HCT116 (cell line): Measurements from ENCODE around the gene FOXA1. TPM values are rescaled to one million over a fixed set of nuclear protein-coding genes. Genes with fewer than 3 reads are reported as not detected.

Experiments used
- ATAC-seq: fragments of 200-7000 bp; cut with Tn5 transposase; 2 replicates; pipeline ENCODE4 v1.9.1; 2020; ENCODE audit warnings: mild to moderate bottlenecking, moderate library complexity
- BruUV-seq: library from RNA; stranded (reverse); fragments of 400-500 nt; replicated peaks from 2 replicates; lab custom pipeline; 2021; lab: Mats Ljungman, UMichigan
- CTCF ChIA-PET: fragments of 300-600 bp; sonication (Branson Sonifier 250); formaldehyde crosslinking; loops from one replicate; lab custom pipeline; 2021; ENCODE audit warnings: antibody characterized with exemption; lab: Charles Lee
- POLR2A ChIA-PET: fragments of 300-600, 350-600 bp; sonication (Branson Sonifier 250); formaldehyde crosslinking; loops from one replicate; lab custom pipeline; 2021; ENCODE audit warnings: antibody characterized with exemption; lab: Charles Lee
- RAD21 ChIA-PET, 2 experiments: fragments of 300-600 bp; sonication (Branson Sonifier 250); formaldehyde crosslinking; loops; one replicate each; lab custom pipeline; 2023; ENCODE audit warnings: low total read pairs in 2 of 2; ENCODE audit not compliant: uncharacterized antibody in 2 of 2, unreplicated experiment in 2 of 2, low non-redundant PET in 1 of 2; lab: Charles Lee
- DNase-seq: peaks from one replicate; pipeline ENCODE4 v3.0.0-alpha.2; 2010; ENCODE audit warnings: low read depth, low spot score
- H2AFZ ChIP-seq: fragments of 200-600 bp; shearing (Covaris generic), sonication (generic); 2 replicates; pipeline ENCODE4 v1.6.1; 2017; ENCODE audit warnings: low read depth, mixed run types, mixed read lengths, antibody characterized with exemption, low read length; ENCODE audit not compliant: poor library complexity, severe bottlenecking
- H3K27ac ChIP-seq: 2 replicates; pipeline ENCODE4 v1.5.1; 2012; ENCODE audit warnings: low read depth, low read length
- H3K27me3 ChIP-seq: fragments of 200-600 bp; sonication (generic); 2 replicates; pipeline ENCODE4 v1.6.1; 2016; ENCODE audit warnings: mixed run types, low read length, mixed read lengths; ENCODE audit not compliant: insufficient read depth
- H3K36me3 ChIP-seq, 2 experiments: fragments of 200-500 bp in 1 of 2; fragments of 200-600 bp in 1 of 2; sonication (Bioruptor generic) in 1 of 2; sonication (generic) in 1 of 2; 2 replicates each; pipeline versions ENCODE4 v1.5.1 to v1.6.1; 2014 to 2016; ENCODE audit warnings: low read length in 2 of 2, inconsistent platforms in 1 of 2, mixed read lengths in 1 of 2, mixed run types in 1 of 2; ENCODE audit not compliant: insufficient read depth in 2 of 2, control insufficient read depth in 1 of 2
- H3K4me1 ChIP-seq, 2 experiments: fragments of 200-600 bp in 1 of 2; sonication (generic) in 1 of 2; 2 replicates each; pipeline versions ENCODE4 v1.5.1 to v1.6.1; 2012 to 2017; ENCODE audit warnings: low read length in 2 of 2, inconsistent platforms in 1 of 2, mild to moderate bottlenecking in 1 of 2, mixed read lengths in 1 of 2, mixed run types in 1 of 2, moderate library complexity in 1 of 2; ENCODE audit not compliant: insufficient read depth in 2 of 2, control insufficient read depth in 1 of 2
- H3K4me2 ChIP-seq: fragments of 200-600 bp; sonication (generic); 2 replicates; pipeline ENCODE4 v1.6.1; 2017; ENCODE audit warnings: mixed run types, low read length, mixed read lengths
- H3K4me3 ChIP-seq, 2 experiments: fragments of 200-600 bp in 1 of 2; sonication (generic) in 1 of 2; replicated peaks in 1 of 2; 2 replicates each; pipeline ENCODE4 v1.5.1; 2011 to 2016; ENCODE audit warnings: low read length in 2 of 2, control low read depth in 1 of 2, low read depth in 1 of 2, mild to moderate bottlenecking in 1 of 2, mixed read lengths in 1 of 2, mixed run types in 1 of 2
- H3K79me2 ChIP-seq: fragments of 200-600 bp; sonication (generic); 2 replicates; pipeline ENCODE4 v1.6.1; 2017; ENCODE audit warnings: mild to moderate bottlenecking, mixed run types, low read length, moderate library complexity, mixed read lengths; ENCODE audit not compliant: insufficient read depth
- H3K9ac ChIP-seq: fragments of 200-600 bp; sonication (generic); 2 replicates; pipeline ENCODE4 v1.6.1; 2016; ENCODE audit warnings: low read length, mixed read lengths
- H3K9me2 ChIP-seq: fragments of 200-600 bp; sonication (generic), shearing (Covaris generic); 2 replicates; pipeline ENCODE4 v1.6.1; 2017; ENCODE audit warnings: mixed run types, mild to moderate bottlenecking, moderate library complexity; ENCODE audit not compliant: insufficient read depth
- H3K9me3 ChIP-seq, 2 experiments: fragments of 200-500 bp in 1 of 2; fragments of 200-600 bp in 1 of 2; sonication (Bioruptor generic) in 1 of 2; sonication (generic) in 1 of 2; 2 replicates each; pipeline ENCODE4 v1.6.1; 2014 to 2017; ENCODE audit warnings: low read length in 2 of 2, mixed read lengths in 2 of 2, inconsistent platforms in 1 of 2, low read depth in 1 of 2, mild to moderate bottlenecking in 1 of 2, mixed run types in 1 of 2, moderate library complexity in 1 of 2; ENCODE audit not compliant: control insufficient read depth in 1 of 2, insufficient read depth in 1 of 2
- H4K20me1 ChIP-seq: fragments of 200-600 bp; sonication (generic), shearing (Covaris generic); 2 replicates; pipeline ENCODE4 v1.6.1; 2017; ENCODE audit warnings: mixed run types, mild to moderate bottlenecking, moderate library complexity; ENCODE audit not compliant: insufficient read depth
- CTCF ChIP-seq, 3 experiments: fragments of 200-600 bp in 1 of 3; sonication (generic) in 1 of 3; IDR thresholded peaks in 2 of 3; conservative IDR thresholded peaks in 1 of 3; 2 replicates each; pipeline ENCODE4 v1.5.1; 2012 to 2017; ENCODE audit warnings: low read depth in 2 of 3, low read length in 2 of 3, antibody characterized with exemption in 1 of 3, borderline replicate concordance in 1 of 3, control low read depth in 1 of 3, mild to moderate bottlenecking in 1 of 3, mixed read lengths in 1 of 3, mixed run types in 1 of 3, moderate library complexity in 1 of 3; ENCODE audit not compliant: insufficient read depth in 1 of 3
- EGR1 ChIP-seq: IDR thresholded peaks from 2 replicates; pipeline ENCODE4 v1.6.1; 2012; ENCODE audit warnings: low read depth
- ZBTB33 ChIP-seq: IDR thresholded peaks from 2 replicates; pipeline ENCODE4 v1.6.1; 2011; ENCODE audit warnings: mild to moderate bottlenecking, low read length, moderate library complexity; ENCODE audit not compliant: insufficient replicate concordance; ENCODE audit errors: extremely low read depth
- intact Hi-C: fragments of 100-400 bp; cut with micrococcal nuclease; formaldehyde crosslinking; loops from 2 replicates; pipeline ENCODE4 v1.10.0; 2022
- total RNA-seq: library from RNA; stranded (reverse); gene quantifications from one replicate; pipeline ENCODE4 v1.2.1, GENCODE V29; 2021; ENCODE audit not compliant: unreplicated experiment

Gene FOXA1
- total RNA-seq, 1 experiment from 2014 or later = 1.3 TPM

- no peak overlapping the region for H2AFZ ChIP-seq
- CTCF ChIA-PET = no interaction called here
- intact Hi-C loops = no loop called here
Measured at GRCh38 chr14:37591941-37592481, 3.0 kb downstream of the FOXA1 start.

GRCh38 chr14:37591311-37591940 lies 3.6 kb downstream of the FOXA1 start:
- POLR2A ChIA-PET = no interaction called here
- Histone ChIP-seq H3K4me3 (no peak overlapping the region), H3K9me3 (no peaks in the 10 kb centered on the region), H4K20me1 (no peaks in the 10 kb centered on the region), H3K36me3 (no peaks in the 10 kb centered on the region), H3K4me2 (0 out of 2 replicates have a peak overlapping the region, but pooled peaks have one; percentile 12), H2AFZ (no peak overlapping the region), H3K4me1 (peaks cover 4 to 18% of the 10 kb centered on the region in 2 experiments), H3K27me3 (no peaks in the 10 kb centered on the region), H3K79me2 (no peaks in the 10 kb centered on the region), H3K9me2 (no peaks in the 10 kb centered on the region), H3K27ac (no peak overlapping the region), H3K9ac (no peak overlapping the region)
- ATAC-seq = no peak
- TF ChIP-seq EGR1 (no peak), CTCF (IDR thresholded peaks at IDR 0.05 in 2 of 3, conservative IDR thresholded peaks at IDR 0.05 in 1 of 3; ENCODE audit: borderline replicate concordance in 1 of 3, insufficient read depth in 1 of 3, low read depth in 2 of 3, low read length in 2 of 3) (0 out of 6 replicates have a peak, but pooled peaks of 1 of the 3 experiments have one; percentile 8)
- intact Hi-C loops = no loop called here
- BruUV-seq = no TSS peak
- RAD21 ChIA-PET = no interaction called here
- CTCF ChIA-PET = no interaction called here
- no peak for DNase-seq

More at GRCh38 chr14:37591941-37592481, 3.0 kb downstream of the FOXA1 start:
- RAD21 ChIA-PET = no interaction called here
- Histone ChIP-seq H3K4me3 (no peak overlapping the region), H3K9ac (no peak overlapping the region), H3K9me2 (no peaks in the 10 kb centered on the region), H3K9me3 (no peaks in the 10 kb centered on the region), H3K79me2 (no peaks in the 10 kb centered on the region)
- no peak for TF ChIP-seq ZBTB33
- TF ChIP-seq, all 23 proteins: peak for 0
- Histone ChIP-seq H4K20me1 (no peaks in the 10 kb centered on the region), H3K27ac (no peak overlapping the region), H3K4me1 (peaks cover 5 to 20% of the 10 kb centered on the region in 2 experiments), H3K36me3 (no peaks in the 10 kb centered on the region), H3K27me3 (no peaks in the 10 kb centered on the region), H3K4me2 (no peak overlapping the region)
- POLR2A ChIA-PET = no interaction called here
- DNase-seq (no peak), ATAC-seq (no peak)
- no TSS peak for BruUV-seq
